Smooth muscle cell of bladder (primary cell): ENCODE data around the gene GPR55. TPM values are rescaled to one million over a fixed set of nuclear protein-coding genes. Genes with fewer than 3 reads are reported as not detected.

Source experiments
- total RNA-seq: library from RNA; depleted of rRNA; stranded (reverse); fragments of >200 nt; gene quantifications from 2 replicates; pipeline ENCODE4 v1.2.3, GENCODE V29; 2014

The GPR55 gene
- not detected in 2 replicates for total RNA-seq

GRCh38 chr2:230924470-230925341 is at the start of gene GPR55:
Gene GPR55 (minus strand): TSS chr2:230925242. CDS start chr2:230910962, 14,280 bp downstream.

GRCh38 chr2:230864605-230865306 is 60.3 kb downstream of the GPR55 start, which contains the start of gene ITM2C:
Gene ITM2C (plus strand): TSS chr2:230864942. CDS start chr2:230865026, 84 bp downstream.

Other genes starting within 250 kb of the GPR55 start
- gene CAB39, start 212.4 kb downstream of the GPR55 start, total RNA-seq, result 43.5 and 48.6 TPM in 2 replicates
- 97.6 and 110 TPM in 2 replicates for gene ITM2C, start 60.3 kb downstream of the GPR55 start, total RNA-seq
- gene SPATA3, start 70.9 kb upstream of the GPR55 start, total RNA-seq, result not detected in 2 replicates
- under 0.01 and 0.83 TPM in 2 replicates for gene C2orf72, start 112.3 kb upstream of the GPR55 start, total RNA-seq
- 127 and 136 TPM in 2 replicates for gene PSMD1, start 131.6 kb upstream of the GPR55 start, total RNA-seq
- 6.0 and 10.8 TPM in 2 replicates for gene HTR2B, start 199.8 kb upstream of the GPR55 start, total RNA-seq